ENCODE measurements around the gene ALDH1A1.

Gene ALDH1A1

GRCh38 chr9:72912476-72913381 lies 40.1 kb downstream of the ALDH1A1 start:
- TF ChIP-seq POU6F1 (CRISPR knock-in tag; IDR thresholded peaks at IDR 0.05; ENCODE audit: borderline replicate concordance, low read depth), result no peak
- no peak for TF ChIP-seq BACH2 (CRISPR knock-in tag; IDR thresholded peaks at IDR 0.05; ENCODE audit: borderline replicate concordance)
- TF ChIP-seq OSR1 (CRISPR knock-in tag; IDR thresholded peaks at IDR 0.05), result no peak
- no peak for TF ChIP-seq SNAI2 (CRISPR knock-in tag; IDR thresholded peaks at IDR 0.05)
- TF ChIP-seq ZNF70 (CRISPR knock-in tag; IDR thresholded peaks at IDR 0.05), result no peak
- no peak for TF ChIP-seq ZC3H10 (CRISPR knock-in tag; IDR thresholded peaks at IDR 0.05)
- no peak for TF ChIP-seq PPARA (CRISPR knock-in tag; IDR thresholded peaks at IDR 0.05; ENCODE audit: borderline replicate concordance)
- no peak for TF ChIP-seq TCF4 (CRISPR knock-in tag; IDR thresholded peaks at IDR 0.05; ENCODE audit: borderline replicate concordance)
- no peak for TF ChIP-seq PATZ1 (CRISPR knock-in tag; IDR thresholded peaks at IDR 0.05; ENCODE audit: borderline replicate concordance)
- no peak for TF ChIP-seq ISL1 (CRISPR knock-in tag; IDR thresholded peaks at IDR 0.05)
- TF ChIP-seq TOX (CRISPR knock-in tag; IDR thresholded peaks at IDR 0.05; ENCODE audit: borderline replicate concordance), result no peak
- TF ChIP-seq ESRRG (CRISPR knock-in tag; IDR thresholded peaks at IDR 0.05), result no peak
- no peak for TF ChIP-seq CREB5 (CRISPR knock-in tag; IDR thresholded peaks at IDR 0.05; ENCODE audit: low read depth)
- ATAC-seq, result no peak

GRCh38 chr9:72911816-72912215 lies 41.0 kb downstream of the ALDH1A1 start:
- ATAC-seq, result no peak
- no peak for TF ChIP-seq PATZ1 (CRISPR knock-in tag; IDR thresholded peaks at IDR 0.05; ENCODE audit: borderline replicate concordance)
- no peak for TF ChIP-seq CREB5 (CRISPR knock-in tag; IDR thresholded peaks at IDR 0.05; ENCODE audit: low read depth)
- no peak for TF ChIP-seq ISL1 (CRISPR knock-in tag; IDR thresholded peaks at IDR 0.05)
- no peak for TF ChIP-seq ZNF8 (CRISPR knock-in tag; IDR thresholded peaks at IDR 0.05)
- no peak for TF ChIP-seq CSRNP3 (CRISPR knock-in tag; IDR thresholded peaks at IDR 0.05)
- no peak for TF ChIP-seq POU6F1 (CRISPR knock-in tag; IDR thresholded peaks at IDR 0.05; ENCODE audit: borderline replicate concordance, low read depth)
- no peak for TF ChIP-seq CSDC2 (CRISPR knock-in tag; IDR thresholded peaks at IDR 0.05)
- TF ChIP-seq ZNF70 (CRISPR knock-in tag; IDR thresholded peaks at IDR 0.05), result no peak
- no peak for TF ChIP-seq OSR1 (CRISPR knock-in tag; IDR thresholded peaks at IDR 0.05)
- TF ChIP-seq RARB (CRISPR knock-in tag; IDR thresholded peaks at IDR 0.05), result no peak
- TF ChIP-seq, protein P1, sequence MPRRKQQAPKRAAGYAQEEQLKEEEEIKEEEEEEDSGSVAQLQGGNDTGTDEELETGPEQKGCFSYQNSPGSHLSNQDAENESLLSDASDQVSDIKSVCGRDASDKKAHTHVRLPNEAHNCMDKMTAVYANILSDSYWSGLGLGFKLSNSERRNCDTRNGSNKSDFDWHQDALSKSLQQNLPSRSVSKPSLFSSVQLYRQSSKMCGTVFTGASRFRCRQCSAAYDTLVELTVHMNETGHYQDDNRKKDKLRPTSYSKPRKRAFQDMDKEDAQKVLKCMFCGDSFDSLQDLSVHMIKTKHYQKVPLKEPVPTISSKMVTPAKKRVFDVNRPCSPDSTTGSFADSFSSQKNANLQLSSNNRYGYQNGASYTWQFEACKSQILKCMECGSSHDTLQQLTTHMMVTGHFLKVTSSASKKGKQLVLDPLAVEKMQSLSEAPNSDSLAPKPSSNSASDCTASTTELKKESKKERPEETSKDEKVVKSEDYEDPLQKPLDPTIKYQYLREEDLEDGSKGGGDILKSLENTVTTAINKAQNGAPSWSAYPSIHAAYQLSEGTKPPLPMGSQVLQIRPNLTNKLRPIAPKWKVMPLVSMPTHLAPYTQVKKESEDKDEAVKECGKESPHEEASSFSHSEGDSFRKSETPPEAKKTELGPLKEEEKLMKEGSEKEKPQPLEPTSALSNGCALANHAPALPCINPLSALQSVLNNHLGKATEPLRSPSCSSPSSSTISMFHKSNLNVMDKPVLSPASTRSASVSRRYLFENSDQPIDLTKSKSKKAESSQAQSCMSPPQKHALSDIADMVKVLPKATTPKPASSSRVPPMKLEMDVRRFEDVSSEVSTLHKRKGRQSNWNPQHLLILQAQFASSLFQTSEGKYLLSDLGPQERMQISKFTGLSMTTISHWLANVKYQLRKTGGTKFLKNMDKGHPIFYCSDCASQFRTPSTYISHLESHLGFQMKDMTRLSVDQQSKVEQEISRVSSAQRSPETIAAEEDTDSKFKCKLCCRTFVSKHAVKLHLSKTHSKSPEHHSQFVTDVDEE (CRISPR knock-in tag; IDR thresholded peaks at IDR 0.05), result no peak
- TF ChIP-seq ZNF565 (CRISPR knock-in tag; conservative IDR thresholded peaks at IDR 0.05; ENCODE audit: low read depth), result no peak
- no peak for TF ChIP-seq TCF4 (CRISPR knock-in tag; IDR thresholded peaks at IDR 0.05; ENCODE audit: borderline replicate concordance)
- no peak for TF ChIP-seq ARNTL (CRISPR knock-in tag; IDR thresholded peaks at IDR 0.05; ENCODE audit: borderline replicate concordance, low read depth)
- TF ChIP-seq ZC3H10 (CRISPR knock-in tag; IDR thresholded peaks at IDR 0.05), result no peak
- TF ChIP-seq TOX (CRISPR knock-in tag; IDR thresholded peaks at IDR 0.05; ENCODE audit: borderline replicate concordance), result no peak
- TF ChIP-seq ZFP30 (CRISPR knock-in tag; IDR thresholded peaks at IDR 0.05), result no peak
- TF ChIP-seq BACH2 (CRISPR knock-in tag; IDR thresholded peaks at IDR 0.05; ENCODE audit: borderline replicate concordance), result no peak
